ENCODE data around the gene NRXN3.

- TF ChIP-seq EZH2 (IDR thresholded peaks at IDR 0.05; ENCODE audit: insufficient read depth, poor library complexity, severe bottlenecking) (no peak), EZH2phosphoT487 (IDR thresholded peaks at IDR 0.05; ENCODE audit: insufficient read depth, low read depth) (no peak)
Measured at GRCh38 chr14:78667141-78667540, 497.0 kb downstream of the NRXN3 start.
